K562 (cell line): ENCODE data around the gene PHKA1.

Experiments
- BACH1 ChIP-seq: fragments of 200-800 bp; sonication (Bioruptor generic); IDR thresholded peaks from 2 replicates; pipeline ENCODE4 v1.6.1; 2016; ENCODE audit warnings: missing genetic modification characterization, missing compliant biosample characterization
- DACH1 ChIP-seq: fragments of 450-650 bp; IDR thresholded peaks from 2 replicates; pipeline ENCODE4 v1.6.1; 2018; ENCODE audit not compliant: partially characterized antibody
- FOS ChIP-seq: IDR thresholded peaks from 3 replicates; pipeline ENCODE4 v1.6.1; 2011; ENCODE audit not compliant: insufficient read length; ENCODE audit errors: extremely low read depth
- JUND ChIP-seq, 2 experiments: IDR thresholded peaks; 2 replicates in 1 of 2; 3 replicates in 1 of 2; pipeline ENCODE4 v1.6.1; 2011; ENCODE audit warnings: borderline replicate concordance in 2 of 2, low read depth in 2 of 2, low read length in 2 of 2, improper control_type of control experiment in 1 of 2, missing biosample characterization in 1 of 2, missing genetic modification characterization in 1 of 2, missing genetic modification reagents in 1 of 2
- PTBP1 ChIP-seq: fragments of 200-400 bp; formaldehyde crosslinking; IDR thresholded peaks from 2 replicates; pipeline ENCODE4 v1.6.1; 2017; ENCODE audit warnings: low read depth, low read length
- RAD21 ChIP-seq, 2 experiments: fragments of 250-450 bp in 1 of 2; fragments of 450-650 bp in 1 of 2; sonication (Bioruptor Pico) in 1 of 2; formaldehyde crosslinking in 1 of 2; IDR thresholded peaks in 1 of 2; conservative IDR thresholded peaks in 1 of 2; 2 replicates each; pipeline versions ENCODE4 v1.4.0 to v1.8.0; 2020 to 2022; ENCODE audit warnings: mild to moderate bottlenecking in 2 of 2, moderate library complexity in 1 of 2
- YY1 ChIP-seq, 3 experiments: IDR thresholded peaks; 2 replicates each; pipeline ENCODE4 v1.6.1; 2011; ENCODE audit warnings: low read length in 2 of 3, mild to moderate bottlenecking in 2 of 3, moderate library complexity in 2 of 3, borderline replicate concordance in 1 of 3, control low read depth in 1 of 3, low read depth in 1 of 3; ENCODE audit not compliant: insufficient read depth in 3 of 3, insufficient replicate concordance in 2 of 3, control insufficient read depth in 1 of 3, insufficient read length in 1 of 3; ENCODE audit errors: extremely low read depth in 1 of 3
- ZNF121 ChIP-seq: sonication (generic); formaldehyde crosslinking; conservative IDR thresholded peaks from 2 replicates; pipeline ENCODE4 v1.8.0; 2022; ENCODE audit warnings: missing genetic modification reagents
- TF ChIP-seq, protein P1 (sequence below): sonication (generic); formaldehyde crosslinking; IDR thresholded peaks from 2 replicates; pipeline ENCODE4 v1.8.0; 2023; ENCODE audit warnings: mild to moderate bottlenecking, missing genetic modification reagents
- TF ChIP-seq, protein P2 (sequence below): sonication (generic); formaldehyde crosslinking; IDR thresholded peaks from 2 replicates; pipeline ENCODE4 v1.8.1; 2023; ENCODE audit warnings: mild to moderate bottlenecking, missing genetic modification reagents
- TF ChIP-seq, protein P3 (sequence below), 2 experiments: fragments of 450-650 bp; formaldehyde crosslinking in 1 of 2; IDR thresholded peaks; 2 replicates each; pipeline versions ENCODE4 v1.4.0 to v1.6.1; 2014 to 2020; ENCODE audit warnings: mild to moderate bottlenecking in 2 of 2, borderline replicate concordance in 1 of 2, low read depth in 1 of 2

DNA sequence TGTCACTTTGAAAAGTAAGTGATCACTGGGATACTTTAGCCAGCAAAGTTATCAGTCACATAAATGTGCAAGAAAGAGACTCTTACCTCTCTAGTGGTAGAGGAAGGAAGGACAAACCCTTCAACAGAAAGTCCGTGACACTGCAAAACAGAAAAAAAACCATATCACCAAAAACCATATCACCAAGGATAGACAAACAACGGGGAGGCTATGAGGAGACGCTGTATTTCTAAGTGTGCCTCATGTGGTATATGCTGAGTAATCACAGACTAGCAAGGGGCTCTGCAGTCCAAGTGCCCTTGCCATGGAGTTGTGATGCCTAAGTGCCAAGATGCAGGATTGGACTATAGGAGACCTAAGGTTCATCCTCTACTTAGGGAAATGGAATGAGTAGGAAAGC lies 129.9 kb downstream of the PHKA1 start:
- TF ChIP-seq BACH1 (no peak), PTBP1 (no peak), JUND (IDR thresholded peaks at IDR 0.05; ENCODE audit: borderline replicate concordance, low read depth, low read length) (no peak), JUND (tag; IDR thresholded peaks at IDR 0.05; ENCODE audit: borderline replicate concordance, low read depth, low read length) (no peak), FOS (no peak), ZNF121 (CRISPR knock-in tag) (no peak), DACH1 (no peak), YY1 (IDR thresholded peaks at IDR 0.05; ENCODE audit: borderline replicate concordance in 1 of 3, control insufficient read depth in 1 of 3, extremely low read depth in 1 of 3, insufficient read depth in 3 of 3, insufficient read length in 1 of 3, insufficient replicate concordance in 2 of 3, low read depth in 1 of 3, low read length in 2 of 3) (no peak), RAD21 (CRISPR knock-in tag; conservative IDR thresholded peaks at IDR 0.05 in 1 of 2, IDR thresholded peaks at IDR 0.05 in 1 of 2) (no peak)
- TF ChIP-seq, protein P1, sequence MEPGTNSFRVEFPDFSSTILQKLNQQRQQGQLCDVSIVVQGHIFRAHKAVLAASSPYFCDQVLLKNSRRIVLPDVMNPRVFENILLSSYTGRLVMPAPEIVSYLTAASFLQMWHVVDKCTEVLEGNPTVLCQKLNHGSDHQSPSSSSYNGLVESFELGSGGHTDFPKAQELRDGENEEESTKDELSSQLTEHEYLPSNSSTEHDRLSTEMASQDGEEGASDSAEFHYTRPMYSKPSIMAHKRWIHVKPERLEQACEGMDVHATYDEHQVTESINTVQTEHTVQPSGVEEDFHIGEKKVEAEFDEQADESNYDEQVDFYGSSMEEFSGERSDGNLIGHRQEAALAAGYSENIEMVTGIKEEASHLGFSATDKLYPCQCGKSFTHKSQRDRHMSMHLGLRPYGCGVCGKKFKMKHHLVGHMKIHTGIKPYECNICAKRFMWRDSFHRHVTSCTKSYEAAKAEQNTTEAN: no peak
- TF ChIP-seq, protein P2, sequence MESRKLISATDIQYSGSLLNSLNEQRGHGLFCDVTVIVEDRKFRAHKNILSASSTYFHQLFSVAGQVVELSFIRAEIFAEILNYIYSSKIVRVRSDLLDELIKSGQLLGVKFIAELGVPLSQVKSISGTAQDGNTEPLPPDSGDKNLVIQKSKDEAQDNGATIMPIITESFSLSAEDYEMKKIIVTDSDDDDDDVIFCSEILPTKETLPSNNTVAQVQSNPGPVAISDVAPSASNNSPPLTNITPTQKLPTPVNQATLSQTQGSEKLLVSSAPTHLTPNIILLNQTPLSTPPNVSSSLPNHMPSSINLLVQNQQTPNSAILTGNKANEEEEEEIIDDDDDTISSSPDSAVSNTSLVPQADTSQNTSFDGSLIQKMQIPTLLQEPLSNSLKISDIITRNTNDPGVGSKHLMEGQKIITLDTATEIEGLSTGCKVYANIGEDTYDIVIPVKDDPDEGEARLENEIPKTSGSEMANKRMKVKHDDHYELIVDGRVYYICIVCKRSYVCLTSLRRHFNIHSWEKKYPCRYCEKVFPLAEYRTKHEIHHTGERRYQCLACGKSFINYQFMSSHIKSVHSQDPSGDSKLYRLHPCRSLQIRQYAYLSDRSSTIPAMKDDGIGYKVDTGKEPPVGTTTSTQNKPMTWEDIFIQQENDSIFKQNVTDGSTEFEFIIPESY (CRISPR knock-in tag): no peak
- TF ChIP-seq, protein P3, sequence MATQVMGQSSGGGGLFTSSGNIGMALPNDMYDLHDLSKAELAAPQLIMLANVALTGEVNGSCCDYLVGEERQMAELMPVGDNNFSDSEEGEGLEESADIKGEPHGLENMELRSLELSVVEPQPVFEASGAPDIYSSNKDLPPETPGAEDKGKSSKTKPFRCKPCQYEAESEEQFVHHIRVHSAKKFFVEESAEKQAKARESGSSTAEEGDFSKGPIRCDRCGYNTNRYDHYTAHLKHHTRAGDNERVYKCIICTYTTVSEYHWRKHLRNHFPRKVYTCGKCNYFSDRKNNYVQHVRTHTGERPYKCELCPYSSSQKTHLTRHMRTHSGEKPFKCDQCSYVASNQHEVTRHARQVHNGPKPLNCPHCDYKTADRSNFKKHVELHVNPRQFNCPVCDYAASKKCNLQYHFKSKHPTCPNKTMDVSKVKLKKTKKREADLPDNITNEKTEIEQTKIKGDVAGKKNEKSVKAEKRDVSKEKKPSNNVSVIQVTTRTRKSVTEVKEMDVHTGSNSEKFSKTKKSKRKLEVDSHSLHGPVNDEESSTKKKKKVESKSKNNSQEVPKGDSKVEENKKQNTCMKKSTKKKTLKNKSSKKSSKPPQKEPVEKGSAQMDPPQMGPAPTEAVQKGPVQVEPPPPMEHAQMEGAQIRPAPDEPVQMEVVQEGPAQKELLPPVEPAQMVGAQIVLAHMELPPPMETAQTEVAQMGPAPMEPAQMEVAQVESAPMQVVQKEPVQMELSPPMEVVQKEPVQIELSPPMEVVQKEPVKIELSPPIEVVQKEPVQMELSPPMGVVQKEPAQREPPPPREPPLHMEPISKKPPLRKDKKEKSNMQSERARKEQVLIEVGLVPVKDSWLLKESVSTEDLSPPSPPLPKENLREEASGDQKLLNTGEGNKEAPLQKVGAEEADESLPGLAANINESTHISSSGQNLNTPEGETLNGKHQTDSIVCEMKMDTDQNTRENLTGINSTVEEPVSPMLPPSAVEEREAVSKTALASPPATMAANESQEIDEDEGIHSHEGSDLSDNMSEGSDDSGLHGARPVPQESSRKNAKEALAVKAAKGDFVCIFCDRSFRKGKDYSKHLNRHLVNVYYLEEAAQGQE (IDR thresholded peaks at IDR 0.05; ENCODE audit: borderline replicate concordance): no peak
- TF ChIP-seq, protein P3 (CRISPR knock-in tag; IDR thresholded peaks at IDR 0.05; ENCODE audit: low read depth): no peak
